ENCODE data around the gene CPA1. TPM values are rescaled to one million over a fixed set of nuclear protein-coding genes. Genes with fewer than 3 reads are reported as not detected.

The CPA1 gene
- total RNA-seq, 2 donors from 2014 or later = 0.29 TPM

GRCh38 chr7:130352194-130353074 lies 27.9 kb upstream of the CPA1 start:
- DNase-seq = no peak
- intact Hi-C loops (cut with DNase I) = no loop called here
- ATAC-seq = peak; percentile 5 to 12

- DNase-seq (no peak), ATAC-seq (no peak)
- intact Hi-C loops (cut with DNase I) = no loop called here
These were observed 27.1 kb upstream of the CPA1 start for GRCh38 chr7:130353196-130353595.

GRCh38 chr7:130356121-130356875 lies 24.0 kb upstream of the CPA1 start:
- ATAC-seq = peak; percentile 82 to 87
- peak; percentile 53 for DNase-seq
- intact Hi-C loops (cut with DNase I) = no loop called here

GRCh38 chr7:130356876-130357611 lies 23.2 kb upstream of the CPA1 start:
- DNase-seq = no peak
- intact Hi-C loops (cut with DNase I) = no loop called here
- ATAC-seq = peak; percentile 9 to 77

GRCh38 chr7:130358471-130358870 lies 21.8 kb upstream of the CPA1 start:
- ATAC-seq (no peak), DNase-seq (no peak)
- intact Hi-C loops (cut with DNase I) = no loop called here

- DNase-seq (no peak), ATAC-seq (no peak)
- intact Hi-C loops (cut with DNase I) = no loop called here
These were observed 20.9 kb upstream of the CPA1 start for GRCh38 chr7:130359276-130359857.

- ATAC-seq (no peak), DNase-seq (no peak)
- intact Hi-C loops (cut with DNase I) = no loop called here
These were observed 19.8 kb upstream of the CPA1 start for GRCh38 chr7:130360518-130360917.

GRCh38 chr7:130361681-130362080 lies 18.6 kb upstream of the CPA1 start:
- ATAC-seq = no peak
- no peak for DNase-seq
- intact Hi-C loops (cut with DNase I) = no loop called here

- no peak for DNase-seq
- no peak for ATAC-seq
- intact Hi-C loops (cut with DNase I) = no loop called here
These were observed 18.0 kb upstream of the CPA1 start for GRCh38 chr7:130362251-130362816.

GRCh38 chr7:130363026-130363847 lies 17.1 kb upstream of the CPA1 start:
- ATAC-seq = no peak
- intact Hi-C loops (cut with DNase I) = no loop called here
- DNase-seq = no peak

GRCh38 chr7:130364451-130364850 lies 15.8 kb upstream of the CPA1 start:
- intact Hi-C loops (cut with DNase I) = no loop called here
- ATAC-seq = no peak

GRCh38 chr7:130365088-130365487 lies 15.2 kb upstream of the CPA1 start:
- DNase-seq = no peak

More at GRCh38 chr7:130364451-130364850, 15.8 kb upstream of the CPA1 start:
- DNase-seq = no peak

GRCh38 chr7:130365511-130366441 lies 14.5 kb upstream of the CPA1 start:
- ATAC-seq = no peak
- intact Hi-C loops (cut with DNase I) = no loop called here
- DNase-seq = no peak

More at GRCh38 chr7:130365088-130365487, 15.2 kb upstream of the CPA1 start:
- ATAC-seq = no peak
- intact Hi-C loops (cut with DNase I) = no loop called here

- intact Hi-C loops (cut with DNase I) = no loop called here
- ATAC-seq (no peak), DNase-seq (no peak)
These were observed 13.7 kb upstream of the CPA1 start for GRCh38 chr7:130366564-130366963.

GRCh38 chr7:130367088-130367755 lies 13.1 kb upstream of the CPA1 start:
- DNase-seq (no peak), ATAC-seq (no peak)
- intact Hi-C loops (cut with DNase I) = no loop called here

Data from left cardiac atrium (tissue), 4 donors.